ENCODE data around the gene VPS13D.

Gene VPS13D

GRCh38 chr1:12335815-12336214 is 106.0 kb downstream of the VPS13D start:
- no peak for DNase-seq (ENCODE audit: low read depth in 2 of 2)

- no peak for DNase-seq (ENCODE audit: low read depth in 2 of 2)
These were observed 106.6 kb downstream of the VPS13D start for GRCh38 chr1:12336413-12336812.

- no peak for DNase-seq (ENCODE audit: low read depth in 2 of 2)
These were observed 108.2 kb downstream of the VPS13D start for GRCh38 chr1:12338017-12338416.

DNA sequence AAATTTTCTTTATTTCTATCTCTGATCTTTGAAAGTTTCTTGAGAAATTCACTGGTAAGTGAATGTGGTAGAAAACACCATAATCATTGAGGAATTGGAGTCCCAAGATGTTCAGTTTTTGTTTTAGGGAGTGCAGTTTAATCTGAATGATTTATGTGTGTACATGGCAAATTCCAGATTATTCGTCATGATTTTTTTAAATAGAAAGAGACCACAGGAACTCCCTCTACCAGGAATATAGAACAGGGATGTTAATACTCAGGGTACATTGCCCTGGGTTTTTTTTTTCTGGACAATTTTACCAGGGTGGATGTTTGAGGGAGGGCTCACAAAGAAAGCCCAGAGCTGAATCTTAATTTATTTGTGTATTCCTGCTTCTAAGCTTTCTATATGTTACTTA is 109.0 kb downstream of the VPS13D start:
- DNase-seq (ENCODE audit: low read depth in 2 of 2) = no peak

DNA sequence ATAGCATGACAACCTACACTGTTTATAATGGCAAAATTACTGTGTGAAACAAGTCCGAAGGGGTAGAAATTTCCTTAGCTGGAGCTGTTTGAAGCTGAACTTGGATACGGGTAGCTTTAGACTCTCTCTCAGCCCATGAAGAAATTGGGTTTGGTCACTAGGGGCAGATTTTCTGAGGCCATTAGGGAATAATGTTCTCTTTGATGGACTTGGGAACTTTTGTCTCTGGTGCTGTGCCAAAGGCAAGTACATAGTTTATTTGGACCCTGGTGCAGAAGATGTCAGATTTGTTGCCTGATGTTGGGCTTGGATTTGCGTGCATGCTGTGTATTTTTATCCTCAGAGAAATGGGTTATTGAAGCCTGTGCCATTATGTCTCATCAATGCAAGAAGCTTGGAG is 109.6 kb downstream of the VPS13D start:
- DNase-seq (ENCODE audit: low read depth in 2 of 2) = no peak

DNA sequence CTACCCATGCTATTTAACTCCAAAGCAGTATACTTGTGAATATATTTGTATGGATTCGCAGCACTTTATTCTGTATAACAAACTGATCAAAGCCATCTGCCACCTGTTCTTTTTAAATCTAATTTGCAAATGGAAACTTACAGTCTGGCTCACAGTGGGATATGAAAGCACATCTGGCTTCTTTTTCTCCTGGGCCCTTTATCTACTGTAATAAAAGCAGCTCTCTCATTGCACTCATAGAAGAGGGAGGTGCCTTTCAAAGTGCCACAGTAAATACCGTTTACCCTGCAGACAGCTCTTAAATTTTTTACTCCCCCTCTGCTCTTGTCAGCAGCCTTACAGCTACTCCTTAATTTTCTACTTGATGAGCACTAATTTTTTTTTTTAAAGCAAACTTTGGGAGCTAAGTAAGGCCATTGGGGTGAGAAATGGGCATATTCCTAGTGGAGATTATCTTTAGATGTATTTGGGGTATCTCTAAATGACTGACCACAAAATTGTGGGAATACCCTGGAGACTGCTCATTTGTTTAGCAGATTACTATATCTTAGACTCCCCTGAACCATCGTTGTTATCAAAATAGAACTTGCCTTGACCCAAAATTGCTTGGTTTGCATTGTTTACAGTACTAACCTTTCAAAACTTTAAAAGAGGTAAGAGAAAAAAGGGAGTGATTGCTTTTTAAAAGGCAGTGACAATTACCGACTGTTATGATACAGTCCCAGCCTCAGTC is 110.1 kb downstream of the VPS13D start:
- no peak for DNase-seq (ENCODE audit: low read depth in 2 of 2)

- DNase-seq (ENCODE audit: low read depth in 2 of 2) = no peak
These were observed 110.7 kb downstream of the VPS13D start for GRCh38 chr1:12340544-12340930.

- DNase-seq (ENCODE audit: low read depth in 2 of 2) = no peak
These were observed 111.8 kb downstream of the VPS13D start for GRCh38 chr1:12341667-12342066.

GRCh38 chr1:12342401-12343003 is 112.7 kb downstream of the VPS13D start:
- DNase-seq (ENCODE audit: low read depth in 2 of 2) = no peak

DNA sequence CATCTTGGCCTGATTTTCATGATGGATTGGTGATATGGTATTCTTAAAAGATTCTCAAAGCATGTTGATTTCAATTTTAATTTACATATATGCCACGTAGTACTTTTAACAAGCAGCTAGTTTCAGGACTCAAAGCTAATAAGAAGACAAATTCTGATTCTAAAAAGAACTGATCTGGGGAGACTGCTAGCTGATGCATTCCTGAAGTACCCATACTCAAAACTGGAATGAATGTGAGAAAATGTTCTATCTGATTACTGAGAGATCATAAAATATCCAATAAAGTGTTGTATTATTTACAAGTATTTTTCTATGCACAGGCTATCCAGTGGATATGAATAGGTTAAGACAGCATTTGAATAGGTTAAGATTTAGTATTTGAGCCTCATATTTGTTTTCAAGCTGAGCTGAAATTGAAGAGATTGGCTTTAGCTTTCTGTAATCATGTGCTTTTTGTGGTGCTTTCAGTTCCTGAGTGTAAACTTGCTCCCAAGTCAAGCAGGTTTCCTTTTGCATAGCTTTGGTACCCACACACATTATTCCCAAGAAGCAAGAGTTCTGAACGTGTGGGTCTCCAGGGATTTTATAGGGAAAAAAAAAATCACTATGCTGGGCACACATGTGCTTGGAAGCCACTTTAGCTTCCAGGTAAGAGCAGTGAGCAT is 114.1 kb downstream of the VPS13D start:
- DNase-seq (ENCODE audit: low read depth in 2 of 2) = no peak

- no peak for DNase-seq (ENCODE audit: low read depth in 2 of 2)
These were observed 114.9 kb downstream of the VPS13D start for GRCh38 chr1:12344596-12345349.

GRCh38 chr1:12345350-12346217 is 115.8 kb downstream of the VPS13D start:
- no peak for DNase-seq (ENCODE audit: low read depth in 2 of 2)

GRCh38 chr1:12346483-12347151 is 116.8 kb downstream of the VPS13D start:
- no peak for DNase-seq (ENCODE audit: low read depth in 2 of 2)

DNA sequence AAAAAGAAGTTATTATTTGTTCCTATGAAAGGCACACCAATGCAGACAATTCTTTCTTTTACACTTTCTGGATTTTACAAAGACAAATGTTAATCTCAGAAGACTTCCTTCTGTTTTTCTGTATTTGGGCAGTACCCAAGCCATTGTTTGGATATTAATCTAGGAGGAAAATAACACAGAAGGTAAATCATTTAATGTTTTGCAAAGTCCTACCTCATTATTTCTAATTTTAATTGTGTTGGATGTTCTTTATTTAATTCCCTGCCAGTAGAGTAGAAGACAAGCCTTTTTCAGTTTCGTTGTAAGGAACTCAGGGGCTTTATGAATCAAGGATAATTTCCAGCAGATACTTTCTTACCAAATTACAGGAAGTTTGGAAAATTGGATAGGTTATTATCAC is 118.3 kb downstream of the VPS13D start:
- DNase-seq (ENCODE audit: low read depth in 2 of 2) = no peak

- DNase-seq (ENCODE audit: low read depth in 2 of 2) = no peak
These were observed 124.2 kb downstream of the VPS13D start for GRCh38 chr1:12353981-12354380.

- no peak for DNase-seq (ENCODE audit: low read depth in 2 of 2)
These were observed 126.4 kb downstream of the VPS13D start for GRCh38 chr1:12356004-12356890.

DNA sequence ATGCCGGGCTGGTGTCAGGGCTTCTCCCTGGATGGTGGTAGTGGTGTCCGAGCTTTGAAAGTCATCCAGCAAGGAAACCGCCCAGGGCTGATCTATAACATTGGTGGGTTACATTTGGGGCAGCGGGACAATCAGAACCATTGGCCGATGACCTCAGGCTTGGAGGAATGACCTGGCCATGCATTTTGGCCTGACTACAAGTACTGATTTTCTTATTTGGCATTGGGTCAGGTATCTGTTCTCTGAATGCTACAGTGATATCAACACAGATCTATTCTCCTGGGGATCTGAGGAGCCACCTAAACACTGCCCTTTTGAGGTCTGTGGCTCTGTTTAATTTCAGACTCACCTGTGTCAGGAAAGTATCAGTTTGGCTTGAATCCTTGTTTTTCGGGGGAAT is 128.7 kb downstream of the VPS13D start:
- DNase-seq (ENCODE audit: low read depth in 2 of 2) = no peak

DNA sequence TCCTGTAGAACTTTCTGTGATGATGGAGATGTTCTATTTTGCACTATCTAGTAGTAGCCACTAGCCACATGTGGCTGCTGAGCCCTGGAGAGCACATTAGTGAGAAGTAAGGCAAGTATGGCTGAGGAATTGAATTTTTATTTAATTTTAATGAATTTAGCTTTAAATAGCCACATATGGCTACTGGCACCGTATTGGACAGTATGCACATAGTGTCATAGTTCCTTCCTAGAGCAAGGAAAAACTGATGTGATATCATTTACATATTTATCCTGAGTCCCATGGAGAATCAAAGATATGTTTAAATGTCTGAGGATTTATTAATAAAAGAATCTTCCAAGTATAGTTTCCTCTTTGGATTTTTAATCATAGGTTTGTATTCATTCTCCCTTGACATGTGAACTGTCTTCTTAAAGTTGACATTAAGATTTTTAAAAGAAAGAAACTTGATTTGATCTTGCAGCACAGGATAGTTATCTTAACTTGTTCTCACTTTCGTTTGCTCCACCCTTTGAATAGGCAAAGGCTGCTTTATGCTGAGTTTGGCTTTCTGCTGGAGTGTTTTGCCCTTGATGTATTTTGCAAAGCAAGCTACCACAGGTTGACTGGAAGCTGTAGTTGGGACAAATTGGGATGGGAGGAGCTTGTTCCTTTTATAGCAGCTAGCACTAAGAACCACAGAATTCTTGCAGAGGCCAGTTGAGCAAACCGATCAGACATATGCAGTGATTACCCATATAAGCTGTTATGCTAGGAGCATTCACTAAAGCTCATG is 129.7 kb downstream of the VPS13D start:
- no peak for DNase-seq (ENCODE audit: low read depth in 2 of 2)

DNA sequence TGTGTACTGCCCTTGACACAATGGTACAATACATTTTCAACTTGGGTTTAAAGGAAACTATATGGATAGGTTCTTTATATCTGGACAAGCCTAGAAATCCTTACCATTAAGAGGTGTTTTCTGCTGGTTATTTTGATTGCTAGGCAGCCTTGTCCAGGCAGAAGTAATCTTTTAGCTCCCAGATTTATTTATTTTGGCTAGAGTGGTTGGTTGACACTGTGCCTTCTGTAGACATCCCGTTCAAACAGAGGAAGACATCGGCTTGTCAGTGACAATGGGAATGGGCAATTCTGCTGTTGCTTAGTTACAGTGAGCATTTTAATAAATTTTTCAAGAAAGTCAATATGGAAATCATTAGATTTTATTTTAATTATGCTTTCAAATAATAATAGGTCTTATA is 138.8 kb downstream of the VPS13D start:
- DNase-seq (ENCODE audit: low read depth in 2 of 2) = no peak
